K562 (cell line): Measurements from ENCODE around the gene RALGPS1.

Source experiments
- GATA2 ChIP-seq: sonication (generic); formaldehyde crosslinking; IDR thresholded peaks from 2 replicates; pipeline ENCODE4 v1.4.0; 2020; ENCODE audit warnings: mild to moderate bottlenecking, missing genetic modification reagents
- MCM7 ChIP-seq, 2 experiments: fragments of 450-650 bp; IDR thresholded peaks; 2 replicates each; pipeline ENCODE4 v1.6.1; 2016 to 2018
- NBN ChIP-seq: fragments of 450-650 bp; IDR thresholded peaks from 2 replicates; pipeline ENCODE4 v1.6.1; 2016; ENCODE audit warnings: low read depth, mild to moderate bottlenecking
- RAD21 ChIP-seq, 2 experiments: fragments of 250-450 bp in 1 of 2; fragments of 450-650 bp in 1 of 2; sonication (Bioruptor Pico) in 1 of 2; formaldehyde crosslinking in 1 of 2; IDR thresholded peaks in 1 of 2; conservative IDR thresholded peaks in 1 of 2; 2 replicates each; pipeline versions ENCODE4 v1.4.0 to v1.8.0; 2020 to 2022; ENCODE audit warnings: mild to moderate bottlenecking in 2 of 2, moderate library complexity in 1 of 2
- ZNF143 ChIP-seq: sonication (generic); formaldehyde crosslinking; IDR thresholded peaks from 2 replicates; pipeline ENCODE4 v1.9.0; 2022; ENCODE audit warnings: mild to moderate bottlenecking, missing genetic modification reagents
- TF ChIP-seq, protein P1 (sequence below), 3 experiments: IDR thresholded peaks in 2 of 3; conservative IDR thresholded peaks in 1 of 3; 2 replicates each; pipeline ENCODE4 v1.5.1; 2011 to 2012; ENCODE audit warnings: low read length in 3 of 3, mild to moderate bottlenecking in 3 of 3, control low read depth in 2 of 3, improper control_type of control experiment in 1 of 3, inconsistent platforms in 1 of 3, low read depth in 1 of 3, mixed read lengths in 1 of 3, moderate library complexity in 1 of 3; ENCODE audit not compliant: insufficient read depth in 2 of 3

- no peak for TF ChIP-seq GATA2 (CRISPR knock-in tag)
- no peak for TF ChIP-seq ZNF143 (CRISPR knock-in tag)
- TF ChIP-seq MCM7 (IDR thresholded peaks at IDR 0.05), result no peak
- TF ChIP-seq, protein P1, sequence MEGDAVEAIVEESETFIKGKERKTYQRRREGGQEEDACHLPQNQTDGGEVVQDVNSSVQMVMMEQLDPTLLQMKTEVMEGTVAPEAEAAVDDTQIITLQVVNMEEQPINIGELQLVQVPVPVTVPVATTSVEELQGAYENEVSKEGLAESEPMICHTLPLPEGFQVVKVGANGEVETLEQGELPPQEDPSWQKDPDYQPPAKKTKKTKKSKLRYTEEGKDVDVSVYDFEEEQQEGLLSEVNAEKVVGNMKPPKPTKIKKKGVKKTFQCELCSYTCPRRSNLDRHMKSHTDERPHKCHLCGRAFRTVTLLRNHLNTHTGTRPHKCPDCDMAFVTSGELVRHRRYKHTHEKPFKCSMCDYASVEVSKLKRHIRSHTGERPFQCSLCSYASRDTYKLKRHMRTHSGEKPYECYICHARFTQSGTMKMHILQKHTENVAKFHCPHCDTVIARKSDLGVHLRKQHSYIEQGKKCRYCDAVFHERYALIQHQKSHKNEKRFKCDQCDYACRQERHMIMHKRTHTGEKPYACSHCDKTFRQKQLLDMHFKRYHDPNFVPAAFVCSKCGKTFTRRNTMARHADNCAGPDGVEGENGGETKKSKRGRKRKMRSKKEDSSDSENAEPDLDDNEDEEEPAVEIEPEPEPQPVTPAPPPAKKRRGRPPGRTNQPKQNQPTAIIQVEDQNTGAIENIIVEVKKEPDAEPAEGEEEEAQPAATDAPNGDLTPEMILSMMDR (IDR thresholded peaks at IDR 0.05 in 2 of 3, conservative IDR thresholded peaks at IDR 0.05 in 1 of 3; ENCODE audit: insufficient read depth in 2 of 3, low read depth in 1 of 3, low read length in 3 of 3), result no peak
- TF ChIP-seq RAD21 (CRISPR knock-in tag; conservative IDR thresholded peaks at IDR 0.05 in 1 of 2, IDR thresholded peaks at IDR 0.05 in 1 of 2), result no peak
- no peak for TF ChIP-seq NBN
Observed at GRCh38 chr9:127177231-127177630, 262.6 kb downstream of the RALGPS1 start.
